ENCODE results near the gene ZBTB4. TPM values are rescaled to one million over a fixed set of nuclear protein-coding genes. Genes with fewer than 3 reads are reported as not detected.
"Not testable (repeated sequence)": the region's sequence is repeated elsewhere in the genome, so short reads cannot be mapped to it uniquely, and the experiment has no call there.

ZBTB4 gene
- polyA plus RNA-seq, 1 donor from 2014 or later = 8.0 TPM

GRCh38 chr17:7471729-7472128, 7.7 kb downstream of the ZBTB4 start:
- Histone ChIP-seq H3K36me3 (ENCODE audit: insufficient read depth, low read length) (no peaks in the 10 kb centered on the region), H3F3A (ENCODE audit: insufficient read depth, low read length, poor library complexity, severe bottlenecking) (no peaks in the 10 kb centered on the region), H3K9me2 (ENCODE audit: insufficient read depth, low read length) (no peaks in the 10 kb centered on the region), H3K4me2 (ENCODE audit: low read length) (no peak overlapping the region), H3K9me3 (ENCODE audit: low read length) (no peaks in the 10 kb centered on the region), H3K4me3 (ENCODE audit: low read length) (no peak overlapping the region), H3K79me2 (replicated peaks; ENCODE audit: insufficient read depth, low read length) (peaks cover 25% of the 10 kb centered on the region), H3K9ac (ENCODE audit: low read length) (no peak overlapping the region), H2AFZ (ENCODE audit: low read depth, low read length) (no peak overlapping the region), H4K20me1 (ENCODE audit: insufficient read depth) (no peaks in the 10 kb centered on the region), H3K27me3 (ENCODE audit: insufficient read depth, low read depth, low read length) (no peaks in the 10 kb centered on the region), H3K27ac (ENCODE audit: low read length) (no peak overlapping the region)
- no peak for TF ChIP-seq SMC3 (conservative IDR thresholded peaks at IDR 0.05; ENCODE audit: poor library complexity)
- TF ChIP-seq REST (IDR thresholded peaks at IDR 0.05; ENCODE audit: borderline replicate concordance) = no peak
- TF ChIP-seq MXI1 (conservative IDR thresholded peaks at IDR 0.05; ENCODE audit: poor library complexity, severe bottlenecking) = no peak
- no peak for TF ChIP-seq RAD21 (conservative IDR thresholded peaks at IDR 0.05)
- TF ChIP-seq EP300 (conservative IDR thresholded peaks at IDR 0.05; ENCODE audit: poor library complexity, severe bottlenecking) = no peak
- TF ChIP-seq EZH2 (IDR thresholded peaks at IDR 0.05; ENCODE audit: borderline replicate concordance, insufficient read depth, low read length, poor library complexity, severe bottlenecking) = no peak
- no peak for TF ChIP-seq CTCF (IDR thresholded peaks at IDR 0.05; ENCODE audit: poor library complexity, severe bottlenecking)
- no peak for TF ChIP-seq POLR2AphosphoS5 (IDR thresholded peaks at IDR 0.05)
- no peak for TF ChIP-seq TAF1 (IDR thresholded peaks at IDR 0.05; ENCODE audit: low read depth)

GRCh38 chr17:7470457-7470973, 8.9 kb downstream of the ZBTB4 start:
- not testable (repeated sequence) for H2AFZ ChIP-seq (ENCODE audit: low read depth, low read length); H3K9me2 ChIP-seq (ENCODE audit: insufficient read depth, low read length); H3K4me3 ChIP-seq (ENCODE audit: low read length); H3K4me2 ChIP-seq (ENCODE audit: low read length); H3K27ac ChIP-seq (ENCODE audit: low read length); H4K20me1 ChIP-seq (ENCODE audit: insufficient read depth); H3K36me3 ChIP-seq (ENCODE audit: insufficient read depth, low read length); H3K9me3 ChIP-seq (ENCODE audit: low read length); H3K9ac ChIP-seq (ENCODE audit: low read length); H3F3A ChIP-seq (ENCODE audit: insufficient read depth, low read length, poor library complexity, severe bottlenecking); H3K27me3 ChIP-seq (ENCODE audit: insufficient read depth, low read depth, low read length)
- peaks cover 13% of the 10 kb centered on the region for H3K79me2 ChIP-seq (replicated peaks; ENCODE audit: insufficient read depth, low read length)

GRCh38 chr17:7469843-7470242, 9.6 kb downstream of the ZBTB4 start:
- not testable (repeated sequence) for H3K79me2 ChIP-seq (replicated peaks; ENCODE audit: insufficient read depth, low read length); H3K4me2 ChIP-seq (ENCODE audit: low read length); H3K9me3 ChIP-seq (ENCODE audit: low read length); H3K9ac ChIP-seq (ENCODE audit: low read length); H3K9me2 ChIP-seq (ENCODE audit: insufficient read depth, low read length); H3K27me3 ChIP-seq (ENCODE audit: insufficient read depth, low read depth, low read length); H3F3A ChIP-seq (ENCODE audit: insufficient read depth, low read length, poor library complexity, severe bottlenecking); H3K4me3 ChIP-seq (ENCODE audit: low read length); H3K36me3 ChIP-seq (ENCODE audit: insufficient read depth, low read length); H3K27ac ChIP-seq (ENCODE audit: low read length); H4K20me1 ChIP-seq (ENCODE audit: insufficient read depth); H2AFZ ChIP-seq (ENCODE audit: low read depth, low read length)

All from neural cell (in vitro differentiated cells).